Right hindlimb (tissue), 1 donor: ENCODE measurements around the gene ARHGAP36.

Experiments used
- DNase-seq: peaks from one replicate; pipeline ENCODE4 v3.0.0-alpha.2; 2018

Gene ARHGAP36

DNA sequence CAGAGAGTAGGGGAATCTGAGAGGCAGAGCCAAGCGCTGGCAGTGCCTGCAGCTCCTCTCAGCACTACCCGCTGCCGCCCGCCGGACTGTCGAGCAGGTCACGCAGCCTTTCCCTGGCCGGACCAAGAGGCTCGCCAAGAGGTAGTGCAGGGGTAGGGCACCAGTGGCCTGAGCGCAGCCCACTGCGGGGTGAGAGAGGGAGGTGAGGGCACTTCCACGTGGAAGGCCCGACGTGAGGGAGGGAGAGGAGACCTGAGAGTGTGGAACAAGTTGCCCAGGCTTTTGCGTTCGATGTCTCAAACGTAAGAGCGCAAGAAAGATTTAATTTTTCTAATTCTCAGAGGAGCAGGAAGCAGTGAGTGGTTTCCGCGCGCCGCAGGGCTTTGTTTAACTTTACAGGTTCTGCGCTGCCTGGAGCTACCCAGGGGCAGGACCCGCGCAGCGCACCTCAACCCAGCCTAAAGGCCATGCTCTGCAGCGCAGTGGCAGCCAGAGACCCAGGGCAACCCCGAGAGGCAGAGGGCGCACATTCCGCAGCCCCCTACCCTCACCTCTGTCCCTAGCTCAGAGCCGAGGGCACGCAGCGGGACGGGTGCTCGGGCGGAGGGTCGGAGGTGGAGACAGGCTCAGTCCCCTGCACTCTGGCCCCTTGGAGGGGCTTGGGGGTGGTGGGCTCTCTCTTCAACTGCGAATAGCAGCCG, 14.9 kb downstream of the ARHGAP36 start:
- DNase-seq, result no peak

DNA sequence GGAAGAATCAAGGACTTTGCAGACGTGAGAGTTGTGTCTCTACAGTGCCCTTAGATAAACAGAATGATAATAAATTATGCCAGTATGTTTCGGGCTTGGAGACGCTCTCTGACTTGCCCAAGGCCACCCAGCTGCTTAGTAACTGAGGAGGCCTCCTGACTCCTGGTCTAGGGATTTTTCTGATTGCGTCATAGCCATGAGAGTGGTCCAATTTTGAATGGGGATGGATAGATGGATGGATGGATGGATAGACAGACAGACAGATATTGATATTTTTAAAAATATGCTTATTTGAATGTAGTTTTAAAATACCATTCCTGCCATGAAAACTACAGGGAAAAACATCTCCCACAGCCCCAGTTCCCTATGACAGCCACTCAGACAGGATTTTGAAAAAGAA, 15.5 kb downstream of the ARHGAP36 start:
- no peak for DNase-seq

DNA sequence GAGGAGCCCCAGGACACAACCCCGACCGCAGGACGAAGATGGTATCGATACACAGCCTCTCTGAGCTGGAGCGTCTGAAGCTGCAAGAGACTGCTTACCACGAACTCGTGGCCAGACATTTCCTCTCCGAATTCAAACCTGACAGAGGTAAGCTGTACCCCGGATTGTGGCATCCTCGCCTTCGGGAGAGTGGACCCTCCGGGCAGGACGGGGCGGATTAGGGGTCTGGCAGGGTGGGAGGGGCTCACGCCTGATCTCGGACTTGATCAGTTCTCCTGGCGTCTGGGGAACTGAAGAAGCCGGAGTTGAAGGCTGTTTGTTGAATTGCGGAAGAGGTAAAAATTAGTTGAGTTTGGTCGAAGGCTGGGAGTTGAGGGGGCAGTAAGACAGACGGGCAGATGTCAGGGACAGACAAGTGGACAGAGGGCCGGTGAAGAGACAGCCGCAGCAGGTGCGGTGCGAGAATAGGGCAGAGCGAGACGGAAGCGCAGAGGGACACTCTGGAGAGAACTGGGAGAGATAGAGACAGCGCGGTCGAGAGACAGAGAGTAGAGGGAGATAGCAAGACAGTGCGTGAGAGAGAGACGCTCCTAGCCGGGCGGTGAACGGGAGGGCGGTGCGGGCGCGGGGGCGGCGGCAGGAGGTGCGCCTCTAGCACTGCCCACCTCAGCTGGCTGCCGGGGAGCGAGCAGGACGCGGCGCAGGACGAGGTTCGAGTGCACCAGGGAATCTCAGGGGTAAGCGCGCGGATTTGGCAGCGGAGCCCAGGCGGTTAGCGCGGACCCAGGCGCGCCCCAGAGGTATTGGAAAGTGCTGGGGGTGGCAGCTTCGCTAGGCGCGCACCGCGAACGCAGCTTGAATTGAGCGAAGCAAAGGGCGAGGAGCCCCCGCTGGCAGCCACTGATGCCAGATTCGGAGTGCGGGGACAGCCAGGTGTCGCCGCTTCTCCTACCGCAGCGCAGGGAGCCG, 23.9 kb downstream of the ARHGAP36 start:
- no peak for DNase-seq

DNA sequence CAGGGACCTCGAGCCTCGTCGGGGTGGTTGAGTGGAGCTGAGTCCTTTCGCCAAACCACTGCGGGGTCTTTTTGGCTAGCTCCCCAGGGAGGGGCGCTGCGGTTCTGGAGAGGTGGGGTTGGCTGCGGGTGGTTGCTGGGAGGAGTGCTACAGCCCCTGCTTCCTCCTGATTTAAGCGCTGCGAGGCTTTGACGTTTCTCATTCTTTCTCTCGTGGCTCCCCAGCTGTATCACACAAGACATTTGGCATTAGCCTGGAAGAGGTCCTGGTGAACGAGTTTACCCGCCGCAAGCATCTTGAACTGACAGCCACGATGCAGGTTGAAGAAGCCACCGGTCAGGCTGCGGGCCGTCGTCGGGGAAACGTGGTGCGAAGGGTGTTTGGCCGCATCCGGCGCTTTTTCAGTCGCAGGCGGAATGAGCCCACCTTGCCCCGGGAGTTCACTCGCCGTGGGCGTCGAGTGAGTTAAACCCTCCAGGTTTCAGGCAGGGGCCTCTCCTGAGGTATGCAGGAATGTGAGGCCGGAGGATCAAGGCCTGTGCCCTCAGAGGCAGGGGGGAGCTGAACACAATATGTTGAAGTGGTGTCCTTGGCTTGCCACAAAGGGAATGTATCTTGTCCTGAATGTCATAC, 25.5 kb downstream of the ARHGAP36 start:
- no peak for DNase-seq

DNA sequence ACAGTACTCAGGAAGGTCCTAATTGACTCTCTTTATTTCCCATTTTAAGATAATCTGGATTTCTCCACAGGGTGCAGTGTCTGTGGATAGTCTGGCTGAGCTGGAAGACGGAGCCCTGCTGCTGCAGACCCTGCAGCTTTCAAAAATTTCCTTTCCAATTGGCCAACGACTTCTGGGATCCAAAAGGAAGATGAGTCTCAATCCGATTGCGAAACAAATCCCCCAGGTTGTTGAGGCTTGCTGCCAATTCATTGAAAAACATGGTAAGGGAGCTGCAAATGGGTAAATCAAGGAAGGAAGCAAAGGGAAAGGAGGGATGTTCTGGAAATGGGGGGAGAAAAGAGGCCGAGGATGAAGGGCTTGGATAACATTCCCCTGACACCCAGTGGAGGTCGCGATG, 26.0 kb downstream of the ARHGAP36 start:
- no peak for DNase-seq

DNA sequence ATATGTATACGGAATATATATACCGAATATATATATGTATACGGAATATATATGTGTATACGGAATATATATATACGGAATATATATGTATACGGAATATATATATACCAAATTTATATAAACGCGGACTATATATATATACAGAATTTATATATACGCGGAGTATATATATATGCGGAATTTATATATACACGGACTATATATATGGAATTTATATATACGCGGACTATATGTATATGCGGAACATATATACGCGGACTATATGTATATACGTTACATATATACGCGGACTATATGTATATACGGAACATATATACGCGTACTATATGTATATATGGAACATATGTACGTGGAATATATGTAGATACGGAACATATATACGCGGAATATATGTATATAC, 78.6 kb downstream of the ARHGAP36 start:
- no peak for DNase-seq

DNA sequence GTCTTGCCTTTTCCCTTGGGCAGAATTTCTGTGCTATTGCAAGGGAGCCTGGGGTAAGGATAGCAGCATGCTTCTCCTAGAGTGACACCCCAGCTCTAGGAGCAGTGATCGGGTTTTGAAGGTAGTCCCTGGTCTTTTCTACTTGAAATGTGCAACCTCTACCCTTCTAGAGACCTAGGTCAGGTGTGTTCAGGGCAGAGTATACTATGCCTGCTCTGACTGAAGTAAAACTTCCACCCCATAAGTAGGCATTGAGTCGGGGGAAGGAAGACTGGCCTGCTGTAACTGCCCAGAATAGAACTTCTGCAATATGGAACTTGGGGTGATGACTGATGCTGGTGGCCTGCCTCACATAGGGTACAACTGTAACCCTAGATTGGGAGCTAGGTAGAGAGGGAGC, 80.9 kb downstream of the ARHGAP36 start:
- no peak for DNase-seq
